GM12865 (cell line): ENCODE measurements around the gene ALDH3B1.

Source experiments
- DNase-seq: peaks from one replicate; pipeline ENCODE4 v3.0.0; 2010; ENCODE audit warnings: low read depth
- H3K4me3 ChIP-seq: 2 replicates; pipeline ENCODE4 v1.5.1; 2011; ENCODE audit warnings: mild to moderate bottlenecking, low read depth, low read length, control low read depth
- CTCF ChIP-seq: IDR thresholded peaks from 2 replicates; pipeline ENCODE4 v1.5.1; 2011; ENCODE audit warnings: low read length, control low read depth, low read depth, inconsistent platforms; ENCODE audit not compliant: insufficient read depth; ENCODE audit errors: missing control alignments

ALDH3B1 gene

GRCh38 chr11:68016161-68016903 is 6.2 kb downstream of the ALDH3B1 start:
- H3K4me3 ChIP-seq: no peak overlapping the region
- no peak for TF ChIP-seq CTCF
- no peak for DNase-seq

GRCh38 chr11:68016904-68017817 is 7.0 kb downstream of the ALDH3B1 start:
- H3K4me3 ChIP-seq: no peak overlapping the region
- no peak for DNase-seq
- TF ChIP-seq CTCF: no peak

GRCh38 chr11:68017980-68018729 is 8.0 kb downstream of the ALDH3B1 start:
- no peak overlapping the region for H3K4me3 ChIP-seq
- no peak for DNase-seq
- TF ChIP-seq CTCF: no peak

GRCh38 chr11:68018730-68019190 is 8.6 kb downstream of the ALDH3B1 start:
- no peak for TF ChIP-seq CTCF
- DNase-seq: no peak
- no peak overlapping the region for H3K4me3 ChIP-seq

GRCh38 chr11:68019486-68019885 is 9.4 kb downstream of the ALDH3B1 start:
- no peak for DNase-seq
- no peak overlapping the region for H3K4me3 ChIP-seq
- TF ChIP-seq CTCF: no peak

- no peak overlapping the region for H3K4me3 ChIP-seq
- peak; percentile 13 for TF ChIP-seq CTCF
- no peak for DNase-seq
Observed at GRCh38 chr11:68020575-68020974, 10.4 kb downstream of the ALDH3B1 start.
